BLaER1 (cell line): ENCODE measurements around the gene GABRB3.
"Not testable (repeated sequence)": the region's sequence is repeated elsewhere in the genome, so short reads cannot be mapped to it uniquely, and the experiment has no call there.

Experiments
- H3K27ac ChIP-seq: shearing (Covaris generic); formaldehyde crosslinking; 2 replicates; pipeline ENCODE4 v1.8.1; 2022
- H3K27me3 ChIP-seq: shearing (Covaris generic); formaldehyde crosslinking; 2 replicates; pipeline ENCODE4 v1.8.1; 2022
- H3K36me3 ChIP-seq: shearing (Covaris generic); formaldehyde crosslinking; 2 replicates; pipeline ENCODE4 v1.8.1; 2022
- H3K4me1 ChIP-seq: shearing (Covaris generic); formaldehyde crosslinking; 2 replicates; pipeline ENCODE4 v1.8.1; 2022
- H3K4me2 ChIP-seq: shearing (Covaris generic); formaldehyde crosslinking; 2 replicates; pipeline ENCODE4 v1.8.1; 2022
- H3K4me3 ChIP-seq: shearing (Covaris generic); formaldehyde crosslinking; 2 replicates; pipeline ENCODE4 v1.8.1; 2022
- H3K9ac ChIP-seq: shearing (Covaris generic); formaldehyde crosslinking; 2 replicates; pipeline ENCODE4 v1.8.1; 2022
- H3K9me3 ChIP-seq: shearing (Covaris generic); formaldehyde crosslinking; 2 replicates; pipeline ENCODE4 v1.8.1; 2022
- H4K20me1 ChIP-seq: shearing (Covaris generic); formaldehyde crosslinking; 2 replicates; pipeline ENCODE4 v1.8.1; 2022
- Cebpa-rat ChIP-seq: shearing (Covaris generic); IDR thresholded peaks from 2 replicates; pipeline ENCODE4 v1.8.1; 2022

Gene GABRB3

GRCh38 chr15:26738996-26739395, 33.9 kb downstream of the GABRB3 start:
- Histone ChIP-seq H3K4me3 (no peak overlapping the region), H3K4me2 (no peak overlapping the region), H3K27ac (no peak overlapping the region), H3K9me3 (peaks cover 10% of the 10 kb centered on the region), H3K9ac (no peak overlapping the region), H4K20me1 (no peaks in the 10 kb centered on the region), H3K36me3 (no peaks in the 10 kb centered on the region), H3K4me1 (no peaks in the 10 kb centered on the region), H3K27me3 (no peaks in the 10 kb centered on the region)
- TF ChIP-seq Cebpa-rat: no peak

- no peak for TF ChIP-seq Cebpa-rat
- Histone ChIP-seq H3K4me2 (no peak overlapping the region), H3K4me1 (no peaks in the 10 kb centered on the region), H3K27ac (no peak overlapping the region), H3K4me3 (no peak overlapping the region), H4K20me1 (no peaks in the 10 kb centered on the region), H3K36me3 (no peaks in the 10 kb centered on the region), H3K9ac (no peak overlapping the region), H3K9me3 (peaks cover 24% of the 10 kb centered on the region), H3K27me3 (no peaks in the 10 kb centered on the region)
These were observed 36.2 kb downstream of the GABRB3 start for GRCh38 chr15:26736502-26737248.

- Histone ChIP-seq H4K20me1 (no peaks in the 10 kb centered on the region), H3K4me2 (no peak overlapping the region), H3K27ac (no peak overlapping the region), H3K9ac (no peak overlapping the region), H3K27me3 (no peaks in the 10 kb centered on the region), H3K4me3 (no peak overlapping the region), H3K36me3 (no peaks in the 10 kb centered on the region), H3K9me3 (peaks cover 24% of the 10 kb centered on the region), H3K4me1 (no peaks in the 10 kb centered on the region)
- TF ChIP-seq Cebpa-rat: no peak
These were observed 40.9 kb downstream of the GABRB3 start for GRCh38 chr15:26731965-26732364.

- peaks cover 20% of the 10 kb centered on the region for H3K9me3 ChIP-seq
- no peak overlapping the region for H3K4me2 ChIP-seq
- H3K27ac ChIP-seq: no peak overlapping the region
These were observed 43.3 kb downstream of the GABRB3 start for GRCh38 chr15:26729581-26729980.

GRCh38 chr15:26729030-26729429, 43.8 kb downstream of the GABRB3 start:
- H3K4me3 ChIP-seq: no peak overlapping the region
- peaks cover 14% of the 10 kb centered on the region for H3K9me3 ChIP-seq
- H3K4me1 ChIP-seq: no peaks in the 10 kb centered on the region
- no peak for TF ChIP-seq Cebpa-rat
- no peak overlapping the region for H3K9ac ChIP-seq
- H3K27me3 ChIP-seq: no peaks in the 10 kb centered on the region
- no peak overlapping the region for H3K27ac ChIP-seq
- H3K4me2 ChIP-seq: no peak overlapping the region
- no peaks in the 10 kb centered on the region for H4K20me1 ChIP-seq
- H3K36me3 ChIP-seq: no peaks in the 10 kb centered on the region

More at GRCh38 chr15:26729581-26729980, 43.3 kb downstream of the GABRB3 start:
- H3K36me3 ChIP-seq: no peaks in the 10 kb centered on the region
- no peaks in the 10 kb centered on the region for H3K27me3 ChIP-seq
- H4K20me1 ChIP-seq: no peaks in the 10 kb centered on the region
- H3K9ac ChIP-seq: no peak overlapping the region
- TF ChIP-seq Cebpa-rat: no peak
- no peaks in the 10 kb centered on the region for H3K4me1 ChIP-seq
- no peak overlapping the region for H3K4me3 ChIP-seq

GRCh38 chr15:26724381-26725150, 48.3 kb downstream of the GABRB3 start:
- no peak for TF ChIP-seq Cebpa-rat
- Histone ChIP-seq H4K20me1 (no peaks in the 10 kb centered on the region), H3K4me1 (no peaks in the 10 kb centered on the region), H3K9ac (no peak overlapping the region), H3K4me3 (no peak overlapping the region), H3K9me3 (no peaks in the 10 kb centered on the region), H3K4me2 (no peak overlapping the region), H3K27ac (no peak overlapping the region), H3K27me3 (no peaks in the 10 kb centered on the region), H3K36me3 (no peaks in the 10 kb centered on the region)

- Histone ChIP-seq H3K36me3 (no peaks in the 10 kb centered on the region), H3K9ac (no peak overlapping the region), H4K20me1 (no peaks in the 10 kb centered on the region), H3K4me3 (no peak overlapping the region), H3K27me3 (no peaks in the 10 kb centered on the region), H3K4me2 (no peak overlapping the region), H3K4me1 (no peaks in the 10 kb centered on the region), H3K27ac (no peak overlapping the region), H3K9me3 (no peaks in the 10 kb centered on the region)
- no peak for TF ChIP-seq Cebpa-rat
These were observed 50.2 kb downstream of the GABRB3 start for GRCh38 chr15:26722621-26723160.

GRCh38 chr15:26721232-26721967, 51.5 kb downstream of the GABRB3 start:
- Histone ChIP-seq H3K4me1 (no peaks in the 10 kb centered on the region), H3K27me3 (no peaks in the 10 kb centered on the region), H3K36me3 (no peaks in the 10 kb centered on the region), H3K4me2 (no peak overlapping the region), H3K9me3 (no peaks in the 10 kb centered on the region), H3K27ac (no peak overlapping the region), H3K9ac (no peak overlapping the region), H3K4me3 (no peak overlapping the region), H4K20me1 (no peaks in the 10 kb centered on the region)
- no peak for TF ChIP-seq Cebpa-rat

- H4K20me1 ChIP-seq: no peaks in the 10 kb centered on the region
- no peak overlapping the region for H3K4me2 ChIP-seq
- no peaks in the 10 kb centered on the region for H3K27me3 ChIP-seq
- H3K36me3 ChIP-seq: no peaks in the 10 kb centered on the region
- no peak for TF ChIP-seq Cebpa-rat
- H3K9me3 ChIP-seq: no peaks in the 10 kb centered on the region
- no peaks in the 10 kb centered on the region for H3K4me1 ChIP-seq
- no peak overlapping the region for H3K27ac ChIP-seq
- no peak overlapping the region for H3K4me3 ChIP-seq
- H3K9ac ChIP-seq: no peak overlapping the region
These were observed 52.3 kb downstream of the GABRB3 start for GRCh38 chr15:26720546-26720945.

GRCh38 chr15:26719866-26720265, 53.0 kb downstream of the GABRB3 start:
- not testable (repeated sequence) for H3K27me3 ChIP-seq, H3K4me2 ChIP-seq

More at GRCh38 chr15:26719866-26720265, 53.0 kb downstream of the GABRB3 start:
- not testable (repeated sequence) for H4K20me1 ChIP-seq, H3K9me3 ChIP-seq, H3K36me3 ChIP-seq, H3K27ac ChIP-seq, H3K9ac ChIP-seq, H3K4me3 ChIP-seq, H3K4me1 ChIP-seq
